ENCODE data around the gene RBMS1. TPM values are rescaled to one million over a fixed set of nuclear protein-coding genes. Genes with fewer than 3 reads are reported as not detected.
"Not testable (repeated sequence)": the region's sequence is repeated elsewhere in the genome, so short reads cannot be mapped to it uniquely, and the experiment has no call there.

RBMS1 gene
- total RNA-seq, 1 donor from 2014 or later: 35.4 TPM

GRCh38 chr2:160494201-160494644 is 616 bp upstream of the RBMS1 start:
- Mint-ChIP-seq H3K4me3 (peak overlapping the region; percentile 69), H3K4me1 (ENCODE audit: low read depth) (peaks cover 42% of the 10 kb centered on the region), H3K36me3 (ENCODE audit: low read depth) (peaks cover 2% of the 10 kb centered on the region), H3K9me3 (no peaks in the 10 kb centered on the region), H3K27me3 (ENCODE audit: insufficient read depth) (peaks cover 9% of the 10 kb centered on the region), H3K27ac (peak overlapping the region; percentile 43)
- no peak for DNase-seq (ENCODE audit: low spot score)
- intact Hi-C loops (cut with micrococcal nuclease): loop anchor here (5.0 to 10.0 kb wide), 4 partner anchors 583 to 811 kb away; partner anchors contain the start of genes LY75, PSMD14 and TANK

GRCh38 chr2:160492401-160493226 is 993 bp downstream of the RBMS1 start:
- Mint-ChIP-seq H3K9me3 (no peaks in the 10 kb centered on the region), H3K27me3 (ENCODE audit: insufficient read depth) (peaks cover 9% of the 10 kb centered on the region), H3K27ac (peak overlapping the region; percentile 97), H3K4me1 (ENCODE audit: low read depth) (peaks cover 52% of the 10 kb centered on the region), H3K4me3 (peak overlapping the region; percentile 97), H3K36me3 (ENCODE audit: low read depth) (peaks cover 6% of the 10 kb centered on the region)
- intact Hi-C loops (cut with micrococcal nuclease): loop anchor here (1.0 to 10.0 kb wide), 10 partner anchors 7 to 812 kb away; partner anchors contain the start of genes LY75, PSMD14 and TANK
- peak; percentile 48 for DNase-seq (ENCODE audit: low spot score)

- Mint-ChIP-seq H3K36me3 (ENCODE audit: low read depth) (peaks cover 6% of the 10 kb centered on the region), H3K4me3 (peak overlapping the region; percentile 97), H3K27ac (peak overlapping the region; percentile 97), H3K4me1 (ENCODE audit: low read depth) (peaks cover 58% of the 10 kb centered on the region), H3K9me3 (no peaks in the 10 kb centered on the region), H3K27me3 (ENCODE audit: insufficient read depth) (peaks cover 9% of the 10 kb centered on the region)
- DNase-seq (ENCODE audit: low spot score): no peak
- intact Hi-C loops (cut with micrococcal nuclease): loop anchor here (1.0 to 10.0 kb wide), 8 partner anchors 10 to 813 kb away; partner anchors contain the start of genes LY75, PSMD14 and TANK
Observed at GRCh38 chr2:160491911-160492371, 1.7 kb downstream of the RBMS1 start.

- H3K27ac Mint-ChIP-seq: peak overlapping the region; percentile 46
- H3K4me3 Mint-ChIP-seq: peak overlapping the region; percentile 97
- H3K27me3 Mint-ChIP-seq (ENCODE audit: insufficient read depth): peaks cover 7% of the 10 kb centered on the region
- peaks cover 64% of the 10 kb centered on the region for H3K4me1 Mint-ChIP-seq (ENCODE audit: low read depth)
- no peaks in the 10 kb centered on the region for H3K9me3 Mint-ChIP-seq
- H3K36me3 Mint-ChIP-seq (ENCODE audit: low read depth): peaks cover 6% of the 10 kb centered on the region
- intact Hi-C loops (cut with micrococcal nuclease): loop anchor here (1.0 to 10.0 kb wide), 5 partner anchors 9 to 814 kb away; partner anchors contain the start of genes LY75, PSMD14 and TANK
- DNase-seq (ENCODE audit: low spot score): no peak
Observed at GRCh38 chr2:160490733-160491685, 2.6 kb downstream of the RBMS1 start.

- Mint-ChIP-seq H3K9me3 (no peaks in the 10 kb centered on the region), H3K4me3 (no peak overlapping the region), H3K27me3 (ENCODE audit: insufficient read depth) (no peaks in the 10 kb centered on the region), H3K36me3 (ENCODE audit: low read depth) (peaks cover 7% of the 10 kb centered on the region), H3K4me1 (ENCODE audit: low read depth) (peaks cover 66% of the 10 kb centered on the region), H3K27ac (peak overlapping the region; percentile 67)
- intact Hi-C loops (cut with micrococcal nuclease): loop anchor here (5.0 kb wide), 3 partner anchors 163 to 267 kb away; no protein-coding TSS in a partner anchor
- DNase-seq (ENCODE audit: low spot score): no peak
Observed at GRCh38 chr2:160489111-160489510, 4.5 kb downstream of the RBMS1 start.

- intact Hi-C loops (cut with micrococcal nuclease): loop anchor here (5.0 kb wide), 3 partner anchors 164 to 266 kb away; no protein-coding TSS in a partner anchor
- H3K4me3 Mint-ChIP-seq; DNase-seq (ENCODE audit: low spot score); H3K9me3 Mint-ChIP-seq; H3K27me3 Mint-ChIP-seq (ENCODE audit: insufficient read depth); H3K27ac Mint-ChIP-seq; H3K36me3 Mint-ChIP-seq (ENCODE audit: low read depth): not testable (repeated sequence)
- H3K4me1 Mint-ChIP-seq (ENCODE audit: low read depth): peaks cover 75% of the 10 kb centered on the region
Observed at GRCh38 chr2:160488289-160488688, 5.3 kb downstream of the RBMS1 start.

GRCh38 chr2:160486341-160486740 is 7.3 kb downstream of the RBMS1 start:
- Mint-ChIP-seq H3K36me3 (ENCODE audit: low read depth) (peaks cover 5% of the 10 kb centered on the region), H3K4me3 (no peak overlapping the region), H3K9me3 (no peaks in the 10 kb centered on the region), H3K27ac (no peak overlapping the region), H3K4me1 (ENCODE audit: low read depth) (peaks cover 78% of the 10 kb centered on the region), H3K27me3 (ENCODE audit: insufficient read depth) (no peaks in the 10 kb centered on the region)
- no peak for DNase-seq (ENCODE audit: low spot score)
- intact Hi-C loops (cut with micrococcal nuclease): loop anchor here (5.0 kb wide), 3 partner anchors 166 to 264 kb away; no protein-coding TSS in a partner anchor

- peaks cover 65% of the 10 kb centered on the region for H3K4me1 Mint-ChIP-seq (ENCODE audit: low read depth)
- no peaks in the 10 kb centered on the region for H3K9me3 Mint-ChIP-seq
- peak overlapping the region; percentile 77 for H3K27ac Mint-ChIP-seq
- peaks cover 5% of the 10 kb centered on the region for H3K36me3 Mint-ChIP-seq (ENCODE audit: low read depth)
- DNase-seq (ENCODE audit: low spot score): peak; percentile 47
- H3K27me3 Mint-ChIP-seq (ENCODE audit: insufficient read depth): no peaks in the 10 kb centered on the region
- H3K4me3 Mint-ChIP-seq: peak overlapping the region; percentile 60
- intact Hi-C loops (cut with micrococcal nuclease): loop anchor here (1.0 to 5.0 kb wide), 6 partner anchors 8 to 263 kb away; partner anchors contain the start of gene RBMS1
Observed at GRCh38 chr2:160484859-160485520, 8.6 kb downstream of the RBMS1 start.

- H3K27me3 Mint-ChIP-seq (ENCODE audit: insufficient read depth): no peaks in the 10 kb centered on the region
- H3K27ac Mint-ChIP-seq: peak overlapping the region; percentile 59
- H3K9me3 Mint-ChIP-seq: no peaks in the 10 kb centered on the region
- intact Hi-C loops (cut with micrococcal nuclease): loop anchor here (1.0 kb wide), 2 partner anchors 8 to 9 kb away; no protein-coding TSS in a partner anchor
- H3K36me3 Mint-ChIP-seq (ENCODE audit: low read depth): peaks cover 5% of the 10 kb centered on the region
- H3K4me3 Mint-ChIP-seq: peak overlapping the region; percentile 5
- peak; percentile 11 for DNase-seq (ENCODE audit: low spot score)
- peaks cover 59% of the 10 kb centered on the region for H3K4me1 Mint-ChIP-seq (ENCODE audit: low read depth)
Observed at GRCh38 chr2:160482673-160483072, 10.9 kb downstream of the RBMS1 start.

GRCh38 chr2:160479269-160479668 is 14.3 kb downstream of the RBMS1 start:
- Mint-ChIP-seq H3K4me1 (ENCODE audit: low read depth) (peaks cover 51% of the 10 kb centered on the region), H3K27ac (no peak overlapping the region), H3K4me3 (no peak overlapping the region), H3K9me3 (no peaks in the 10 kb centered on the region), H3K27me3 (ENCODE audit: insufficient read depth) (no peaks in the 10 kb centered on the region), H3K36me3 (ENCODE audit: low read depth) (peaks cover 6% of the 10 kb centered on the region)
- intact Hi-C loops (cut with micrococcal nuclease): no loop called here
- DNase-seq (ENCODE audit: low spot score): no peak

- no peak for DNase-seq (ENCODE audit: low spot score)
- peaks cover 52% of the 10 kb centered on the region for H3K4me1 Mint-ChIP-seq (ENCODE audit: low read depth)
- intact Hi-C loops (cut with micrococcal nuclease): no loop called here
- H3K4me3 Mint-ChIP-seq: no peak overlapping the region
- no peaks in the 10 kb centered on the region for H3K9me3 Mint-ChIP-seq
- peaks cover 6% of the 10 kb centered on the region for H3K36me3 Mint-ChIP-seq (ENCODE audit: low read depth)
- no peaks in the 10 kb centered on the region for H3K27me3 Mint-ChIP-seq (ENCODE audit: insufficient read depth)
- H3K27ac Mint-ChIP-seq: no peak overlapping the region
Observed at GRCh38 chr2:160478660-160479059, 14.9 kb downstream of the RBMS1 start.

- H3K4me1 Mint-ChIP-seq (ENCODE audit: low read depth): peaks cover 55% of the 10 kb centered on the region
- no peaks in the 10 kb centered on the region for H3K9me3 Mint-ChIP-seq
- no peak for DNase-seq (ENCODE audit: low spot score)
- no peaks in the 10 kb centered on the region for H3K27me3 Mint-ChIP-seq (ENCODE audit: insufficient read depth)
- intact Hi-C loops (cut with micrococcal nuclease): no loop called here
- peaks cover 6% of the 10 kb centered on the region for H3K36me3 Mint-ChIP-seq (ENCODE audit: low read depth)
- H3K27ac Mint-ChIP-seq: no peak overlapping the region
- H3K4me3 Mint-ChIP-seq: no peak overlapping the region
Observed at GRCh38 chr2:160477032-160477431, 16.6 kb downstream of the RBMS1 start.
